Hepatic stellate cell (primary cell): Measurements from ENCODE around the gene TLE4.
"Not testable (repeated sequence)": the region's sequence is repeated elsewhere in the genome, so short reads cannot be mapped to it uniquely, and the experiment has no call there.

Experiments used
- DNase-seq: peaks from one replicate; pipeline ENCODE4 v3.0.0; 2011; ENCODE audit warnings: low spot score

Gene TLE4

DNA sequence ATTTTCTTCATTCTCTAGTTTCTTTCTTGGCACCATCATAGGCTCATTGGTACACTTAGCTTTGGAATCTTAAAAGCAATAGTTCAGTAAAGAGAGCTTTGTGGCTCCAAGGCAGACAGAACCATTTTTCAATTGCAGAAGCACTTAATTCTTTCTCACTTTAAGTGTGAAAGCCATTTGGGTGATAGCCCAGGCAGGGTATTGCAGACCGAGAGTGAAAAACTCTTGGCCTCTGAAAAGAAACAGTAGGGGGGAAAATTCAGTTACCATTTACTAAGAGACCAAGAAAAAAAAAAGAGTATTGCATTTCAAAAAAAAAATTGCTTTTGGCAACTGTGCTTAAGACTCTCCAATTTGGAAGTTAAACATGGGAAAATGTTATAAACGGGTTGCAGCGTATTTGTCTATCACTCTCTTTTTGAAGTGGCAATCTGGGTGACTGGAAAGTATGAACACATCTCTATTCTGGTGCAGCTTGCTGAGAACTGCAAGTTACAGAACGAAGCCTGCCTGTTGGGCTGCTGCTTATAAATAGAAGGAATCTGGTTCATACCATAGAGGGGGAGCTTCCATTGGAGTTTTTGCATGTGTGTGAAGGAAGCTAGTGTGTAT, 170.5 kb downstream of the TLE4 start:
- no peak for DNase-seq

DNA sequence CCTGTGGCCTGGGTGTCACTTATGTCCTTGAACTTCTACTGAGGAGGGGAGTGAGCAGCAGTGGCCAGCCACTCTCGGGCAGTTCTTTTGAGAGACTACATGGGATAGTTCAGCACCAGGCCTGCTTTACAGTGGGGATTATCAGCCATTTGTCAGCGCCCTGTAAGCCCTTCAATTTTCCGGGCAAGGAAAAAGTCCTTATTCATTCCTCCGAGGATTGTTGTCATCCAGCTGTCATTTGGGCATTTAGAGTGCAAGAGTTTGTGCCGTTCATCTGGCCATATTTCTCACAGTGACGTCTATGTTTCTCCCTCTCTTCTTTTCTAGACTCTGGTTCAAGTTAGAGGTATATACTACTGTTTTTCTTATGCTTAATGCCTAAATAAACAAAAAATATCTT, 172.8 kb downstream of the TLE4 start:
- no peak for DNase-seq

DNA sequence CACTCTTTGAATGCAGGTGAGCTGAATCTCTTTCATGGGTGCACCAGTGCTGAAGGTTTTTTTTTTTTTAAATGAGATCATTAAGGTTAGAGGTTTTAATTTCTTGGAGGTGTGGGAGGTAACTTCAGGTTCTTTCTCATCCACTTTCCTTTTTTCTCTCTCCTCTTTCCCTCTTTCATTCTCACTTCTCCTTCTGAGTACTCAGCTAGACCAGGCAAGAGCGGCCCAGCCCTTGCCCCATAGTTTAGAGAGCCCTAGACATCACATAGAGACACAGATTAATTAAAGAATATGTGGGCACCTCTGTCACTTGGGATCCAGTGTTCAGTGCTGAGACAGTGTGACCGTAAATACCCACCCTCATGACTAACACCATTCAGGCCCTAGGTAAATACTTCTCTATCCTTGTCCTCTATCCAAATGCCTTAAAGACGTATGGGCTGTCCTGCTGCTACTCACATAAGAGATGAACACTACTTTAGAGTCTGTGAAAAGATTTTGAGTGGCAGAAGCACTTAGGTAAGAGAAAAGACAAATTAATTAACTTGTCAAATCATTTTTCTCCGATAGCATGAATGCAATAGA, 174.1 kb downstream of the TLE4 start:
- DNase-seq, result no peak

DNA sequence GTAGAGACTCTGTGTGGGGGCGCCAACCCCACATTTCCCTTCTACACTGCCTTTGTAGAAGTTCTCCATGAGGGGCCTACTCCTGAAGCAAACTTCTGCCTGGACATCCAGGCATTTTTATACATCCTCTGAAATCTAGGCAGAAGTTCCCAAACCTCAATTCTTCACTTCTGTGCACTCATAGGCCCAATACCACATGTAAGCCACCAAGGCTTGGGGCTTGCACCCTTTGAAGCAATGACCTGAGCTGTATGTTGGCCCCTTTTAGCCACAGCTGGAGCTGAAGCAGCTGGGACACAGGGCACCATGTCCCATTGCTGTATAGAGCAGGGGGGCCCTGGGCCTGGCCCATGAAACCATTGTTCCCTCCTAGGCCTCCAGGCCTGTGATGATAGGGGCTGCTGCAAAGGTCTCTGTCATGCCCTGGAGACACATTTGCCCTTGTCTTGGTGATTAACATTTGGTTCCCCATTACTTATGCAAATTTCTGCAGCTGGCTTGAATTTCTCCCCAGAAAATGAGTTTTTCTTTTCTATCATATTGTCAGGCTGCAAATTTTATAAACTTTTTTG, 180.2 kb downstream of the TLE4 start:
- DNase-seq, result not testable (repeated sequence)

DNA sequence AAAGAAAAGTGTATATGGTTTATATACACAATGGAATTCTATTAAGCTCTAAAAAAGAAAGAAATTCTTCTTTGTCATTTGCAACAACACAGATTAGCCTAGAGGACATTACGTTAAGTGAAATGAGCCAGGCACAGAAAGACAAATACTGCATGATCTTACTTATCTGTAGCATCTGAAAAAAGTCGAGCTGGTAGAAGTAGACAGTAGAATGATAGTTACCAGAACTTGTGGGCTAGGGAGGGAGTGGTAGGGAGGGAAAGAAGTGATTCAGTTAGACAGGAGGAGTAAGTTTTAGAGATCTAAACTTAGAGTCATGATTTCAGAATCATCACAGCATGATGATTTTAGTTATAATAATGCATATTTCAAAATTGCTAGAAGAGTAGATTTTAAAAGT, 184.6 kb downstream of the TLE4 start:
- no peak for DNase-seq

DNA sequence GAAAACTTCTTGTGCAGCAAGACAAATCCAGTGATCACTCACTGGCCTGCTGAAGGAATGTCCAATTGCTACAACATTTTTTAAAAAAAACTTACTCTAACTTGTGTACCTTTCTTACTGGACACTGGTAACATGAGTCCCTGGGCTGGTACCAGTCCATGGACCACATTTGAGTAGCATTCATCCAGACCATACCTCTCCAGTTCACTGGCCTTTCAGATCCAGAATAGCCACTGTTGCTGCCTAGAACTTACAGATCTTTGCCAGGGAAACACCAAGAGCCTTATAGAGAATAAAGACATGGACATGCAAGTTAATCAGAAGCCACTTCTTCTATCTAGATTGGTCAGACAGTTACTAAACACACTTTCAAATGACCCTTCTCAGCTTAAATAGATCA, 185.3 kb downstream of the TLE4 start:
- no peak for DNase-seq

DNA sequence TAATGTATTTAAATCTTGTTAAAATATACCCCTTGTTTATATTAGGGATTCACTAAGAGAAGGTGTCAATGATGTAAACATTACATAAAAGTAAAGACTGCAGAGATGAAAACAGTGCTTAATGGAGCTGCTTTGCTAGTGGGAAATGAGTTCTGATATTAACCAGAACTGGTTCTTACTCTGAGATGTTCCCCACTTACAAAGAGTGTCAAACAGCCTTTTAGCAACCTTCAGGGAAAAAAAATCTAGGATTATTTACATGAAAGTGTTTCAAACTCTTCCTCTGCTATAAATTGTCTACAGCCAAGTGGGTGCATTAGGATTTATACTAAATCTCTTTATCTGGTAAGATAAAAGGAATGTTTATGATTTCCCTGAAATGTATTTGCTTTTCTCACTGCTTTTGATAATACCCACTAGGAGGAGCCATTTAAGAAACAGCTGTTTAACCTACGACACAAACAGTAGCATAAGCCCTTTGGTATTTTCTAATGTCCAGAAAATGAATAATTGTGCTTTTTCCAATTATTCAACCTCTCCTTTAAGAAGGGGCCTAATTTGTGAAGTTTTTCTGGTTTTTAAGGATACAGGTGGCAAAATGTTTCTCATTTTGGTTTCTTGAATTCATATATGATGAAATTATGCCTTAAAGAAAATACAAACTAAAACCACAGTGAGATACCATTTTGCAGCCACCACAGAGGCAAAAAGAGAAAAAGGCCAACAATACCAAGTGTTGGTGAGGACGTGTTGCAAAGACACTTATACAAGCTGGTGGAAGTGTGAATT, 186.3 kb downstream of the TLE4 start:
- DNase-seq, result no peak

DNA sequence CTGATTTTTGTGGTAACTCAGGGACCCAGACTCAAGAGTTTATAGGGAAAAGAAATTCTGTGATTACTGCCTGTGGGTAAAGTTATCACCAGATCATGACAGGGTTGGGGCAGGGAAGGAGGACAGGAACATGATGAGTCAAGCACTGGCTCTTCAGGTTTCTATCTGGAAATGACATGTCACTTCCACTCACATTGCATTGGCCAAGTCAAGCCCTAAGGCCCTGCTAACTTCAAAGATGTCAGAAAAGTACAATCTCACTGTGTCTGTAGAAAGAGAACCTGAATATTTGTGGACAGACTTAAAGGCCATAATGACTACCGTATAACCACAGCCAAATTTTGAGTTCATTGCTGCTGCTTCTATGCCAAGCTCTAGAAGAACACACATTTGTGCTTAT, 187.7 kb downstream of the TLE4 start:
- no peak for DNase-seq

DNA sequence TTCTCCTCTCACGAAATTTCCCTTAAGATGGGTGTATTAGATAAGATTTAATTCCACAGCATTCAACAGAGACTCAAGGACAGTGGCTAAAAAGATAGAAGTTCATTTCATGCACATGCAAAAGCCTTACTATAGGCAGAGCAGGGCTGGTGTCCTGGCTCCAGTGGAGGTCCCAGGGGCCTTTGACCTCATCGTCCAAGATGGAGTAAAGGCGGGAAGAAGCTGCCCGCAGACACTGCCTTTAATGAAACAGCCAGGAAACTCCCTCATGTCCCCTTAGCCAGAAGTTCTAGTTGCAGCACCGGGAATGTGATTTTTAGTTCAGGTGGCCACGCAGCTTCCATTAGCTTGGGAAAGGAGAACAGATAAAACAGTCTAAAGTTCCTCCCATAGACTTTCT, 190.3 kb downstream of the TLE4 start:
- no peak for DNase-seq

DNA sequence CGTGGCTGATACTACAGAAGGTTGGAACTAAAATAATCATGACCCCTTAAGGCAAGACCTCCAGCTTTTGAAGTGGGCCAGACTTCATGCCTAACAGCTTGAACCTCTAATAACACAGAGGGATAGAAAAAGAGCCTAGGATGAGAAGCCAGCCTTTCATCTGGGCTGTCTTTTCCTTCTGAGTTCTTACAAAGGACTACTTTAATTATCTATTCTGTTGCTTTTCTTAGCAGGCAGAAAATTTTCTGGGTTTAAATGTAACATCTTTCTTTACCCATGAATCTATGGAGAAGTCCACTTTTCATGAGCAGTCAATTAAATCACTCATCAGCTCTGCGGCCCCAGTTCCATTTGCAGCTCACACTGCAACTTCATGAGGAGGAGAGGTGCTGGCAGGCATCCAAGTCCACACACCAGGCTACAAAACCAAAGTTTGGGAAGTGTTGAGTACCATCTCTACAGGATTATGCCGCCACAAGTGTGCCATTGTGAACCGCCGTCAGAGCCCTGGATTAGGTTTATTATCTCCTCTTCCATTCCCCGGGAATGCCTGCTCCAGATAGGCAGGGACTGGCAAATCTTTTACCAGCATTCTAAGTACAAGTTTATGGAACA, 192.0 kb downstream of the TLE4 start:
- no peak for DNase-seq

DNA sequence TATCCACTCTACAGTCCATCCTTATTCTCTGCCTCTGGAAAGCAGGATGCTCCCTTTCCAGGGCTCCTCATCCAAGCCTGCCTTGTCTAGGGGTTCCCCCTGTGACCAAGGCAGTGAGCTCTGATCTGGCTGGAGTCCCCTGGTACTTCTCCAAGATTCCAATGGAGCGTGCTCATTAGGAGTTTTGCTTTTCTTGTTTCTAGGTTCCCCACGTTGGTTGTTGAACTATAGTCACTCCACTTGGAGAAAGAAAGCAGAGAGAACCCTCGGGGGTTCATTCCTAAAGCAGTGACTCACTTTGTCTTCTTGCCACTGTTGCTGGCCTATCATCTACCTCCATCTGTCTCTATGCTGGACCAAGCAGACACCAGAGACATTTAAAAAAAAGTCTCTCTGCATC, 192.6 kb downstream of the TLE4 start:
- DNase-seq, result peak; percentile 79

DNA sequence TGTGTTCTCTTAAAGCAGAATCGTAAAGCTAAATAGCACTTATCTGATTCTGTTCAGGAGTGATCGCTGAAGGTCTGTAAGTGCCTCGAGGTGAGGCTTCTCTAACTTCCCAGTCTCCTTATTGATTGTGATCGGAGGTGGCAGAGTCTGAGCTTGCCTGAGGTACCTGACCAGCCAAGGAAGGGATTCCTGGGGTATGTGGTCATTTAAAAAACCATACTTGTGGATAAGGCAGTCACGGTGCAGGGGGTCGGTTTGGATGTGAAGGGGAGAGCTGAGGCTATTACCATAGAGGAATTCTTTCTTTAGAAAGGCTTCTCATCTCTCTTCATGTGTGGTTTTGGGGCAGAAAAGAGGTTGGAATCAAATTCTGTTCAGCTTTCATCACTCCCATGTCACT, 193.7 kb downstream of the TLE4 start:
- DNase-seq, result no peak

DNA sequence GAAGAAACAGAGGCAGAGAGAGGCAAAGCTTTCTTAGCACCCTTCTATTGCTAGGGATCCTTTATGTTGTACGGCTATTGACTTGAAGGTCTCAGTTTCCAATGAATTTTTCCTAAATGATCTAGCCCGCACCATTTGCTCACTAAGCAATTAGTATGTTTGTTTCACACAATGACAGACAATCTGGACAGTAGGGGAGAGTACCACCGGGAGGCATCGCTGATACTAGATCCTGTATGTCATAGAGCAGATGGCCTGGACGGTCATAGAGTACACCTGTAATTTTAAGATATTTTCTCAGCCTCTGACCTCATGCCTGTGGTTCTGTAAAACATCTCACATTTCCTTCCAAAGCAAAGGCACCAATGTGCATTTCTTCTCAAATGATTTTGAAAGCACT, 194.3 kb downstream of the TLE4 start:
- DNase-seq, result no peak

DNA sequence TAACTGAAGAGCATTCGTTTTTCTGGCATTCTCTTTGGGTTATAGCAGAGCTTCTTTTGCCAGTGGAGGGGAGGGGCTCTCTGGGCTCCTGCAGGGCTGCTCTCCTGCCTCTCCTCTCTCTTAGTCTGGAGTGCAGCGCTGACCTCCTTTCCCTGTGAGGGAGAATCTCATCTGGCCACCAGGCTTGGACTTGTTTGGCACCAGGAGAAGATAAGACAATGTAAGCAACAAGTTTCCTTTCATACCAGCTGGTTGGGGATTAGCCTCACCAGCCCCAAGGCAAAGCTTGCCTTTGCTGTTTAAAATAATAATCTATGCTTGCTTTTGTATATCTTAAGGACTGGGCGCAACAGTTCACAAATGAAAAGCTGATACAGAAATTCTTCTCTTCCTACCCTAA, 196.4 kb downstream of the TLE4 start:
- no peak for DNase-seq

DNA sequence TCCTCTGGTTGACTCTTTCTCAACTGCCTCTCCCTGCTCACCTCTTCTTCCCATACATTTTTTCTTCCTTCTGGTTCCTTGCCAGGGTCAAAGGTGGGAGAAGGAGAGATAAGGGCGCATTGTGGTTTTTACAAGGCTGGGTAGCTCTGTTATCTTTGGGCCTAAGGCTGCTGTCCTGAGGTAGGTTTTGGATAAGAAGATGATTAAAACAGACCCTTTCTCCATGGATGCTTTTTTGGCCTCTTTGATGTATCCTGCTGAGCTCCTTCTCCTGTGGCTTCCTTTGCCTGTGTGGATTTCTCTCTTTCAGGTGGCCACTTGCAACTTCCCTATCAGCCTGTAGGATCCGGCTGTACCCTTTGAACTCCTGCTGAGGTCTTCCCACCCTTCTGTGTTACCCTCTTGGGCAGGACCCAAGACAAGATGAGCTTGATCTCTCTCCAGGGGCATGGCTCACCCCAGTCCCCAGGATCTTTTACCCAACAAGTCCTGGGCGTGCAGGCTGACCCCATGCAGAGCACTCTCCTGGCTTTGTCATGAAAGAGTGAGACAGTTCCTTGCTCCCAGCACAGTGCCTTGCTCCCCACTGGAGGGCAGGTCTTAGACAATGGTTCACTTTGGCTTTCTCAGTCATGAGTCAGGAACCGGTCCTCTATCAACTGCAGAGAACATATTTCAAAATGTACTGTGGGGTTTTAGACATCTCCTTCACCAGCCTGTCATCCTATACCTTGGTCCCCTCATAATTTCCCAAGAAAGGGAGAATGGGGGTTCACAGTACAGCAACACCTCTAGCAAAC, 197.9 kb downstream of the TLE4 start:
- no peak for DNase-seq

DNA sequence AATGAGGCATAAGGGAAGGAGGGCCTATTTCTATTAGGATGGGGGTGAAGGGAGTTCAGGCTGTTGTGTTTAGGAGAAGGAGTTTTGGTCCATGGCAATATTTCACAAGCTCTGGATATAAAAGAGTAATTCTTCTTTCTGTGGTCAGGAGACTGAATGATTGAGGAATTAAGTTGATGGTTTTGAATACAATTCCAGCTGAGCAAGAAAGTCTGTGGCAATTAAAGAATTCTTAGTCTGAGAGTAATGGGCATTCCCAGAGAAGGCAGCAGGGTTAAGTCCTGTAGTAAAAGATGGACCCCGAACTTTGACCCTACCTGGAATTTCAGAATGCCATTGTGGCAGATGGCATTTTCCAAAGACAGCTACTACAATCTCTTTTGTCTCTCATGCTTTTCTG, 202.6 kb downstream of the TLE4 start:
- DNase-seq, result no peak
